Kasumi-1 (cell line): ENCODE data around the gene INSR.

Source experiments
- DNase-seq, 2 experiments: peaks; one replicate each; lab custom pipeline; 2025; lab: John Stamatoyannopoulos, UW

Gene INSR

DNA sequence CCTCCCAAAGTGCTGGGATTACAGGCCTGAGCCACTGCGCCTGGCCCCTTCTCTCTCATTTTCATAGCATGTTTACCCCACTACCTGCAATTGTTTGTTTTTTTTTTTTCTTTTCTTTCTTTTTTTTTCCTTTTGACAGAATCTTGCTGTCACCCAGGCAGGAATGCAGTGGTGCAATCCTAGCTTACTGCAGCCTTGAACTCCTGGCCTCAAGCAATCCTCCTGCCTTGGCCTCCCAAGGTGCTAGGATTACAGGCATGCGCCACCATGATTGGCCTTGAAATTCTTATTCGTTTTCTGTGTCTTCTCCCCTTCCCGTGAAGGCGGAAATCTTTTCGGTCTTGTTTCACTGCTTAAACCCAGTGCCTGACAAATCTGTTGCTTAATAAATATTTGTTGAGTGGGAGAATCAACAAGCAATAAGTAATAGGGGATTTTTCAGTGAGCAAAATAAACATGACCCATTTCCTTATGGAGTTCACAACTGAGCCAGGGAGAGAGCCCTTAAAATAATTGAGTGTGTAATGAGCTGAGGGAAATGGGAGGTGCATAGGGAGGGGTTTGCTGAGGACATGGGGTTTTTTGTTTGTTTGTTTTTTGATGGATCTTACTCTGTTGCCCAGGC is 1.8 kb upstream of the INSR start:
- no peak for DNase-seq

DNA sequence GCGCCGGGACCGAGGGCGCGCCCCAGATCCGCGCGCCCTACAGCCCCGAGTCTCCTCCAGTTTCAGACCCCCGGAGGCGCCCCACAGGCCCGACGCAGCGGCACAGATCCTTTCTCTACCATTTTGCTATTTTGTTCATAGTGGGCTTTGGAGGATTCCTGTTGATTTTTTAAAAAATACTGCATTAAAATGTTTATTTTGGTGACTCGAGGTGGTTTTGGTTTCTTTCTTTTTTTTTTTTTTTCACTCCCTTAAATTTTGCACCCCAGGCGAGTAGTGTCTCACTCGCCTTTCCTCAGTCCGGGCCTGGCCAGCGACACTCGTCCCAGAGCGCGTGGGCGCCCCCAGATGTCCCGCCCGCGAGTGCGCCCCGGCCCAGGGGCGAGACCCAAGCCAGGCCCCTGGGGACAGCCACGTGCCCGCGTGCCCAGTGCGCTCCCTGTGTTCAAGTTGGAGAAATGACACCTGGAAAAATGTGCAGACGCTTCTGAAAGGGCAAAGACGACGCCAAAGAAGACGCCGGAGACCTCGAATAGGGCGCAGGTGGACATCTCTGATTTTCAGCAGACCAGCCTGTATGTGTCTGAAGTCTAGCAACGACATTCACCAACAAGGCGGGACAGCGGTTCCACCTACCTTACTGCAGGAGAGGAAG is 471 bp upstream of the INSR start:
- DNase-seq, result peak; percentile 40 to 64

DNA sequence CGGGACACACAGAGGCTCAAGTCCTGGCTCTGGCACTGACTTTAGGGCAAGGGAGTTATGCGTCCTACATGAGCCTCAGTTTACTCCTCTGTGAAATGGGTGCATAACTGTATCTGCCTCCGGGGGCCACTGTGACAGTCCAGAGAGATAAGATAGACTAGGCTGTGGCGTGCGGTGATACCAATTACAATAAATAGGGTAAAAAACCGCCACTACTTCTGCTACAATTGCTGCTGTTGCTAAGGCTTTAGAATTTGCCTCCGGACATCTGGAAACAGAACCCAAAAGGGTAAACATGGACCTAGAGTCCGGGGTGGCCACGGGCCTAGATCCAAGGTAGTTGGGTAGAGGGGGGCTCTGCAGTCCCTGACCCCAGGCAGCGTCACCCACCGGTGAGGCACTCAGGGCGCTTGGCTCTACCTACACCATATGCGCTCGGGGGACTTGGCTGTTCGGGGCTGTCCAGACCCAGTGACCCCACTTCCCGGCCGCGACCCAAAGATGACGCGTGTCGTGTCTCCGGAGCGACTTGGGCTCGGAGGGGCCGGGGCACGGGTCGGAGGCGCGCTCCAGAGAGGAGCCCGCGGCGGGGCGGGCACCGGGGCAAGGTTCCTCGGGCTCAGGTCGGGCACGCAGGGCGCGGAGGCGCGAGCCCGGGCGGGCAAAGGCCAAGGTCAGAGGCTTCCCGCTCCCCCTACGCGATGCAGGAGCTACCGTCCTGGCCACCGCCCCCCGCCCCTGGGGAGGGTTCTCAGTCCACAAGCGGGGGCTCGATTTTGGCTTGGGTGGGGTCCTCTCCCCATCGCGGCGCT is 1.1 kb downstream of the INSR start:
- no peak for DNase-seq

DNA sequence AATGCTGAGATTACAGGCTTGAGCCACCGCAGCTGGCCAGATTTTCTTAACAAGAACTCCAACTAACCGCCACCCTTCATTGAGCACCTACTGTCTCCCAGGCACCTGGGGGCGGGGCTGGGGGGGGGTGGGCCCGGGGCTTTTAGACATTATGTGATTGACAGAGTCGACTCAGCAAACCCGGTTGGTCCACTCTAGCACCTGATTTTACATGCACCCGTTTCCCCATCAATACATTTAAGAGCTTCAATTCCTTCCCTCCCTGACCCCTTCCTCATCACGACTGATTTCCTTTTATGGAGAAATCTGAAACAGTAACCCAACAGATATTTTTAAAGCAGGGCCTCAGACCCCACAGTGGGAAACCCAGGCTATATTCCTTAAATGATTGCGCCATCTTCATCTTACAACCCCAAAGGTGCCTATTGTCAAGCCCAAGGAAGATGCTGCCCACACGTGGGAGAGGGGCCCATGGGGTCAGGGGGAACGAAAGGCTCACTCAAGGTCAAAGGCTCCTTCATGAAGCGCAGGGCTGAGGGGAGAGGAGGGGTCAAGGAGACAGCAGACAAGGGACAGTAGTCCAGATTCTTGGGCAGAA is 1.8 kb downstream of the INSR start:
- DNase-seq, result no peak

DNA sequence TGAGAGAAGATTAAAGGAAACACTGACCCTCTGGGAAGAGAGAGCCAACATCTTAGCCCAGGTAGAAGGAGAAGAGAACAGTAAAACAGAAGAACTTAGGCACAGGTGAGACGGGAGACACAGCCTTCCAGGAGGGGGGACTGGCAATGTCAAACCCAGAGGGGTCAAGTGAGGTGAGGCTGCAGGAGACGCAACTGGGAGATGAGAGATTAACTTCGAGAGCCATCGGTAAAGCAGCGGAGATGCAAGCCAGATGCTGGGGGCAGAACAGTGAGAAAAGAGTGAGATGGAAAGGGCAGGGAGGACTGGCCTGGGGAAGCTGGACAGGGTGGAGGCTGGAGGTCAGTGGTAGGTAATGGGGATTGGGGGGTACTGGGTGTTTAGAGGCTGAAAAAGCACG is 5.2 kb downstream of the INSR start:
- no peak for DNase-seq

DNA sequence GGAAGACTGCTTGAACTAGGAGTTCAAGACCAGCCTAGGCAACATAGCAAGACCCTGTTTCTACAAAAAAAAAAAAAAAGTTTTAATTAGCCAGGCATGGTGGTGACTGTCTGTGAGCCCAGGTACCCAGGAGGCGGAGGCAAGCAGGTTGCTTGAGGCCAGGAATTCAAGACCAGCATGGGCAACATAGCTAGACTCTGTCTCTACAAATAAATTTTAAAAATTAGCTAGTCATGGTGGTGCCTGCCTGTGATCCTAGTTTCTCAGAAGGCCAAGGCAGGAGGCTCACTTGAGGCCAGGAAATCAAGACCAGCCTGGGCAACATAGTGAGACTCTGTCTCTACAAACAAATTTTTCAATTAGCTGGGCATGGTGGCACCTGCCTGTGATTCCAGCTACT is 6.1 kb downstream of the INSR start:
- DNase-seq, result no peak

DNA sequence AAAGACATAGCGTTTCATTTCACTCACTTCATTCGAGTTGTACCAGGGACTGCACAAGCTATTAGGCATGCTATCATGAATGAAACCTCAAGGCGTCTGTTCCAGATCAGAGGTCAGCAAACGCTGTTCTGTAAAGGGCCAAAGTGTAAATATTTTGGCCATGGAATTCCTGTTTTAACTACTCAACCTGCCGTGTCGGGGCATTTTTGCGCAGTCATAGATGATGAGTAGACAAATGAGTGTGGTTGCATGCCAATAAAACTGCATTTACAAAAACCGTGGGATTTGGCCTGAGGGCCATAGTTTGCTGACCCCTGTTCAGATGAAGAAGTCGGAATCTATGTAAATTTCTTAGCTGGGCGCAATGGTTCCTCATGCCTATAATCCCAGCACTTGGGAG is 6.5 kb downstream of the INSR start:
- DNase-seq, result no peak

DNA sequence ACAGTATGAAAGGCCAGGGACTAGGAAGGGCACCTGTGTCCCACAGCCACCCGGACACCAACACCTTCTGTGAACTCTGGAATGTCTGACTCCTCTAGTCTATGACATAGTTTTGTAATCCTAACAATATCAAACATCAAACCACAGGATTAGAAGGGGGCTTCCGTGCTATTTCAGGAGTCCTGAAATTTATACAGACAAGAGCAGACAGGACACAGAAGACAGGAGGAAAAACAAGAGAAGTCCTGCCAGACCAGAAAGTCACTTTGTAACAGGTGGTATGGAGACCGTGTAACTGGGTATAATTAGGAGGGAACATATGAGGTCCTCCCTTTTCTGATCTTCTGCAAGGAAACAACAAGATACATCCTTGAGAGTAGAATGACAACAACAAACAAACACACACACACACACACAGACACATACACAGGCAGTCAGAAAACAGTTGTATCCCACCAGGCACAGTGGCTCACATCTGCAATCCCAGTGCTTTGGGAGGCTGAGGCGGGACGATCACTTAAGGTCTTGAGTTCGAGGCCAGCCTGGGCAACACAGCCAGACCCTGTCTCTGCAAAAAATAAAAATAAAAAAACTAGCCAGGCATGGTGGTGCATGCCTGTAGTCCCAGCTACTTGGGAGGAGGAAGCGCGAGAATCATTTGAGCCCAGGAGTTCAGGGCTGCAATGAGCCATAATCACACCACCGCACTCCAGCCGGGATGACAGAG is 13.1 kb downstream of the INSR start:
- DNase-seq, result no peak

DNA sequence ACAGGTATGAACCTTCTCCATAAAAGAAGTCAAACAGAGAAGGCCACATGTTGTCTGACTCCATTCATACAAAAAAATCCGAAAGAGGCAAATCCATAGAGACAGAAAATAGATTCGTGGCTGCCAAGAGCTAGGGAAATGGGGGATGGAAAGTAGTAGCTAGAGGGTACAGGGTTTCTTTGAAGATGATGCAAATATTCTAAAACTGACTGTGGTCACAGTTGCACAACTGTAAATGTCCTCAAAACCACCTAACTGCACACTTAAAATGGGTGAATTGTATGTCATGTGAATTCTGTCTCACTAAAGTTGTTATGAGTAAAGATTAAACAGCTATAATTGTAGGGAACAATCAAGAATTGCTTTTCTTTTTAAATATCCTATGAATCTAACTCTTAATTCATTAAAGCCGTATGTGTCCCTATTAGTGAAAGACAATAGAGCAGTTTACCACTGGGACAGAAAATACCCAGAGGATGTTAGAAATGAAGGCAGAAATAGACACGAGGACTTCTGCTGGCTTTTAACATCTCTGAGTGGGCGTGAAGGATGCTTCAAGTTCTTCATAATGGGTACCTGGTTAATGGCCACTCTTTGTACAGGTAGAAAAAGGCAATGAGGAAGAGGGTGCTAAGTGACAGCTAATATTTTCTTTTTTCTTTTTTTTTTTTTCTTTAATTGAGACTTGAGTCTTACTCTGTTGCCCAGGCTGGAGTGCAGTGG is 21.2 kb downstream of the INSR start:
- DNase-seq, result peak; percentile 53 to 68

DNA sequence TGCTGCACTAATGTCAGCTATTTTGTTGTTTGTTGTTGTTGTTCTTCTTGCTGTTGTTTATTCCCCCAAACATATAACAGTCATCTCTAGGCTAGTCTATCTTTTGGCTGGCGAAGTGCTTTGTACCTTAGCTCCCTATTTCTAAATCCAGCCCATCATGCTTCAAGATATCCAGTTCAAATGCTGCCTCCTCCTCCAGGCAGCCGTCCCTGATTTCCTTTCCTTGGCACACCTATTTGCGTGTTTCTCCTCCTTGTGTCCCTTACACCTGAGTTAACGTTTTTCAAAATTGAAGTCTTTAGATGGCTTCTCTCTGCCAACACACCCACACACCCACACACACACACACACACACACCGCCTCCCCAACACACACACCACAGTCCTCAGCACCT is 25.5 kb downstream of the INSR start:
- DNase-seq, result no peak

DNA sequence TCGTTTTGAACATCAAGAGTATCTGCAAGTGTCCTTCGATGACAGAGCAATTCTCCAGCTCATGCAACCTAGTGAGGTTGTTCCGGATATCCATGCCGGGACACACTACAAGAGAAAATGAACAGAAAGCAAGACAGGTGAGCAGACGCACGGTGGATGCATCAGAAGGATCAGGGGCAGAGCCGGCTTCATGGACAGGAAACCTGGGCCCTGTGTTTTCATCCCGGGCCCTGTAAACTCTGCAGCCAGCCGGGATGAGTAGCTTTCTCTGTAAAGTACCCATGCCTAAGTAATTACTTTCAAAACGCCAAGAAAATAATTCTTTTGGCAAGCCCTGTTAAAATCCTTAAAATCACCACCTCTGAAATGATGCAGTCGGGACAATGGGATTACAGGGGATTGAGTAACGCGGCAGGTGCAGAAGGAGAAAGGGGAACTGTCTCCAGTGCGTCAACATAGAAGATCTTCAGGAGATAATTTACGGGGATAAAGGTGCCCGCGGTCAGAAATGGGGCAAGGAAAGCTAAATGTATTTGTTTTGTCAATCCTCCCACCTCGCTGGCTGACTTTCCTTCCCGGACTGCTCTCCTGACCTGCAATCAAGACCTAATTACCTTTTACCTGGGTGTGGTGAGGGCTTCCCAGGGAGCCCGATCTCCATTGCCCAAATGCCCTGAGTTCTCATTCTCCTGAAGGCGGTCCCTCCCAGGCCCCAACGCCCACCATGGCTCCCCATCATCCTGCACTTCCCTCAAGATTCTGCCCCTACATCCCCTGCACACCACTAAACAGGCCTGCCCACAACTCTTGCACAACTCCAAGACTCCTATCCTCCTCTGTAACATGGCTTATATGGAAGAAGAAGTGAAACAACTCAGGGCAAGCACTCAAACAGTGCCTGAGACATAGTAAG is 26.2 kb downstream of the INSR start:
- peak; percentile 24 to 40 for DNase-seq

DNA sequence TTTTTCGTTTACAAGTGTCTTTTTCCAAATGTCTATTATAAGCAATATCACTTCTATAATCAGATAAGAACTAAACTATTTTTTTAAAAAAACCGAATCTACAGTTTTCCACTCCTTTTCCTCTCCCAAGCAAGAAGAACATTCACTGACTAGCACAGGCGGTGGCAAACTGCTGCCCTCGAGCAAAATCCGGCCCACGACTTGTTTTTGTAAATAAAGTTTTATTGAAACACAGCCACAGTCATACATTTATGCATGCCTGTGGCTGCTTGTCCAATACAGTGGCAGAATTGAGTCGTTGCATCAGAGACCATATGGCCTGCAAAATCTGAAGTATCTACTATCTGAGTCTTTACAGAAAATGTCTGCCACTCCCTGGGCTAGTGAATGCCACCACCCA is 27.4 kb downstream of the INSR start:
- DNase-seq, result no peak

DNA sequence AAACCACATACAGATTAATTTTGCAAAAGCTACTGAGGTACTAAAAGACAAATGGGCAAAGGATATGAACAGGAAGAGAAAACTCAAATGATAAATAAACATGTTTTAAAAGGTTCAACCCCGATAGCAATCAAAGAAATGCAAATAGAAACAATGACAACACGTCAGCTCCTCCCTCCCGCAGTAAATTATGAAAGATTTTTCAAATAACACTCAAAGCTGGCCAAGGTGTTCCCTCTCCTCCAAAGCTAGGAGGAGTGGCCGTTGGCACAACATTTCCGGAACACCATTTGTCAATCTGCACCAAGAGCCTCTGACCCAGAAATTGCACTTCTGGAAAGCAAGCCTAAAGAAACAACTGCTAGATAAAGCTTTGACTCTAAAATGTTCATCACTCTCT is 28.3 kb downstream of the INSR start:
- DNase-seq, result no peak

DNA sequence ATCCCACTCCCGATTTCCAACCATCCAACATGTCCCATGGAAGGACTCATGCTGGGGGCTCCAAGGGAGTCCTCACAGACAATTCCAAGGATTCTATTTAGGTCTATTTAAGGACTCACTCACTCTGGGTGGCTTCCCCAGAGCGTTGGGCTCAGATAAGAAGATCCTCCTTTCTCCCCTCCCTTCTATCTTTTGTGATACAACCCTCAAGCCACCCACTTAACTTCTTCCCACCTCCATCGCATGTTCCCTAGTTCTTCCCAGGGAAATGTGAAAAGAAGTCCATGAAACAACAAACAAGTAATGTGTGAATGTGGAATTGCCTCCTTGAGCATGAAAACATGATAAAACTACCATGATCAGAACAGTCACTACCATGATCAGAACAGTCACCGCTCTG is 29.4 kb downstream of the INSR start:
- no peak for DNase-seq

DNA sequence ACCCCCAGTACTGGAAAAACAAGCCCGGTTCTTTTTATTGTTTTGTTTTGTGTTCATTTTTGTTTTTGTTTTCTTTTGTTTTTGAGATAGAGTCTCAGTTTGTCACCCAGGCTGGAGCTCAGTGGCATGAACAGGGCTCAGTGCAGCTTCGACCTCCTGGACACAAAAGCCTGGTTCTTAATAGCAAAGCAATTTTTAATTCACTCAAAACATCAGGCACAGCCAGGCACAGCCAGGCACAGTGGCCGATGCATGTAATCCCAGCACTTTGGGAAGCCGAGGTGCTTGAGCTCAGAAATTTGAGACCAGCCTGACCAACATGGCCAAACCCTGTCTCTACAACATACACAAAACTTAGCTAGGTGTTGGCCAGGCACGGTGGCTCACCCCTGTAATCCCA is 30.7 kb downstream of the INSR start:
- no peak for DNase-seq

DNA sequence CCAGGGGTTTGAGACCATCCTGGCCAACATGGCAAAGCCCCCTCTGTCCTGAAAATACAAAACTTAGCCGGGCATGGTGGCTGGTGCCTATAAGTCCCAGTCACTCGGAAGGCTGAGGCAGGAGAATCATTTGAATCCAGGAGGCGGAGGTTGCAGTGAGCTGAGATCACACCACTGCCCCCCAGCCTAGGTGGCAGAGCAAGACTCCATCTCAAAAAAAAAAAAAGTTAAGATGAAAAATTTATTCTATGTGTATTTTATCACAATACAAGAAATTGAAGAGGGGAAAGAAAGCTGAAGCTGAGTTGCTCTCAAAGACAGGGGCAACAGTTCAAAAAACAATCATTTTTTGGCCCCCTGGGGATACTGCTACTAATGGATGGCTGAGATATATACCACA is 31.1 kb downstream of the INSR start:
- no peak for DNase-seq

DNA sequence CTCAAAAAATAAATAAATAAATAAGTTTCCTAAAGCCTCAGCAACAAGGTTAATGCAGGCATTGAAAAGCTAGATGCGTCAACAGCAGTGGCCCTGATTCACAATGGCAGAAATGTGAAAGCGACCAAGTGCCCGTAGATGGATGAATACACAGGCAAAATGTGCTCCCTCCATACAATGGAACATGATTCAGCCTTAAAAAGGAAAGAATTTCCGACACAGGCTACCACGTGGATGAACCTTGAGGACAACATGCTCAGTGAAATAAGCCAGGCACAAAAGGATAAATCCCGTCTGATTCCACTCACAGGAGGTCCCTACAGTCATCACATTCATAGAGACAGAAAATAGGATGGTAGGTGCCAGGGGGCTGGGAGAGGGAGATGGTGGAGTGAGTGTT is 31.7 kb downstream of the INSR start:
- no peak for DNase-seq

DNA sequence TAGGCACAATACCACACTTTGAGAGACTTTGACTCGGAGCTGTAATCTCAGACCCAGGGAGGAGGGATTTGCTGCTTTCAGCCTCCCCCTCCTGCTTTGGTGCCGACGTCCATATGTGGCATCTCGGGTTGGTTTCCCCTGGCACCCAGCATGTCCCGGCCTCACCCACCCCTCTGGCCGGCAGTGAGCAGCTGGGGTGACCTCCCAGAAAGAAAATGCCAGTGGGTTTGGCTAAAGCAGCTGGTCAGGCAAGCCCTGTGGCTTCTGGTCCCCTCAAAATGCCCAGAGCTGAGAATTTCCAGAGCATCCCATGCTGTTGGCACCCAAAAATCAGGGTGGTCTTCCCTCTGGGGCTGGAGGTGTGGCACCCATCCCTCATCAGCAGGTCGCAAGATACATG is 34.1 kb downstream of the INSR start:
- DNase-seq, result no peak

DNA sequence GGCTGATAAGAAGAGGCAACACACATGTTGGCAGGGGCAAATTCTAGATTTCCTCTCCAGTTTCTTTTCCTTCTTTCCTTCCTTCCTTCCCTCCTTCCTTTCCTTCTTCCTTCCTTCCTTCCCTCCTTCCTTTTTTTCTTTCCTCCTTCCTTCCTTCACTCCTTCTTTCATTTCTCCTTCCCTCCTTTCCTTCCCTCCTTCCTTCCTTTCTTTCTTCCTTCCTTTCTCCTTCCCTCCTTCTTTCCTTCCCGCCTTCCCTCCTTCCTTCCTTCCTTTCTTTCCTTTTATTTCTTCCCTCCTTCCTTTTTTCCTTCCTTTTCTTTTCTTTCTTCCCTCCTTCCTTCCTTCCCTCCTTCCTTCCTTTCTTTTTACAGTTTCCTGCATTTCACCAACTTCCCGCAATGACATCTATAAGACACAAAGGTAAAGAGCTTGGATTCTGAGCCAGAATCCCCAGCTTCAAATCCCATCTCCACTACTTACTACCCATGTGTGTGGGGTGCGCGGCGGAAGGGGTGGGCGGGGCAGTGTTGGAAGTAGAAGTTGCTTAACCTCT is 35.3 kb downstream of the INSR start:
- DNase-seq, result no peak
